ENCODE results near the gene VPS13D.
A peak's percentile ranks its signal among the peaks of the same experiment; 100 is the strongest.

Gene VPS13D

DNA sequence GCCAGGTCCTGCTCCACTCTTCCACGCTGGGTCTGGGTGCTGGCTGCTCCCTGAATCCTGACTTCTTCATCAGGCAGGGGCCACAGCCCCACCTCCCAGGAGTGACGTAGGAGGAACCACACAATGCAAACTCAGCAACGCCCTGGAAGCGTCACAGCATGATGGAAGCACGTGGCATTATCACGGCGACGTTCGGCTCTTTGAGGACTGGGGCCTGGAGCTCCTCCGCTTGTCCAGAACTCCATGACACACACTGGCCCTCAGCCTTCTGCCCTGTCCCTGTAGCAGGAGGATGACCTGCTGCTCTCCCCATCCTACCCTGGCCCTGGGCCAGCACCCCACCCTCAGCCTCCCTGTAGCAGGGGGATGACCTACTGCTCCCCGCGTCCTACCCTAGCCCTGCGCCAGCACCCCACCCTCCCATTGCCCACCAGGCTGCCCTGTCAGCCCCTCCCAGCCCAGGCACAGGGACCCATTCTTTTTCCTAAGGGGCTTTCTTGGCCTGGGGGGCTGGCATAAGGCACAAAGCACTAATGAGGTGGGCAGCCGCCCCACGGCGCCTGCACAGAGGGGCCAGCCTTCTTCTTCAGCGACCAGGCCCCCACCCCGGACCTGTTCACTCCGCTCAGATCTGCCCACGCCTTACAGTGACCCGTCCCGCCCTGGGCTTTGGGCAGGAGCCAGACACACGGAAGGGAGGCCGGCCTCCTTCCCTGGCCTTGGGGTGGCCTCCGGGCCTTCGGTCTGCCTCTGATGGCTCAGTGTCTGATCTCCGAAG lies 322.5 kb downstream of the VPS13D start:
- TF ChIP-seq ZNF274 (IDR thresholded peaks at IDR 0.05; ENCODE audit: low read depth, low read length), result no peak
- H3K9ac ChIP-seq (ENCODE audit: insufficient read length, low read depth), result no peak overlapping the region
- no peak for DNase-seq (ENCODE audit: low read depth, low spot score)
- no peaks in the 10 kb centered on the region for H3K9me3 ChIP-seq (ENCODE audit: insufficient read depth, low read length)
- H3K4me3 ChIP-seq (ENCODE audit: insufficient read length, low read depth), result no peak overlapping the region
- H3K36me3 ChIP-seq (ENCODE audit: insufficient read depth, insufficient read length, low read length), result no peaks in the 10 kb centered on the region
- H3K27me3 ChIP-seq (ENCODE audit: insufficient read depth, insufficient read length), result no peaks in the 10 kb centered on the region
- peaks cover 3% of the 10 kb centered on the region for H3K4me1 ChIP-seq (ENCODE audit: insufficient read depth, insufficient read length)

DNA sequence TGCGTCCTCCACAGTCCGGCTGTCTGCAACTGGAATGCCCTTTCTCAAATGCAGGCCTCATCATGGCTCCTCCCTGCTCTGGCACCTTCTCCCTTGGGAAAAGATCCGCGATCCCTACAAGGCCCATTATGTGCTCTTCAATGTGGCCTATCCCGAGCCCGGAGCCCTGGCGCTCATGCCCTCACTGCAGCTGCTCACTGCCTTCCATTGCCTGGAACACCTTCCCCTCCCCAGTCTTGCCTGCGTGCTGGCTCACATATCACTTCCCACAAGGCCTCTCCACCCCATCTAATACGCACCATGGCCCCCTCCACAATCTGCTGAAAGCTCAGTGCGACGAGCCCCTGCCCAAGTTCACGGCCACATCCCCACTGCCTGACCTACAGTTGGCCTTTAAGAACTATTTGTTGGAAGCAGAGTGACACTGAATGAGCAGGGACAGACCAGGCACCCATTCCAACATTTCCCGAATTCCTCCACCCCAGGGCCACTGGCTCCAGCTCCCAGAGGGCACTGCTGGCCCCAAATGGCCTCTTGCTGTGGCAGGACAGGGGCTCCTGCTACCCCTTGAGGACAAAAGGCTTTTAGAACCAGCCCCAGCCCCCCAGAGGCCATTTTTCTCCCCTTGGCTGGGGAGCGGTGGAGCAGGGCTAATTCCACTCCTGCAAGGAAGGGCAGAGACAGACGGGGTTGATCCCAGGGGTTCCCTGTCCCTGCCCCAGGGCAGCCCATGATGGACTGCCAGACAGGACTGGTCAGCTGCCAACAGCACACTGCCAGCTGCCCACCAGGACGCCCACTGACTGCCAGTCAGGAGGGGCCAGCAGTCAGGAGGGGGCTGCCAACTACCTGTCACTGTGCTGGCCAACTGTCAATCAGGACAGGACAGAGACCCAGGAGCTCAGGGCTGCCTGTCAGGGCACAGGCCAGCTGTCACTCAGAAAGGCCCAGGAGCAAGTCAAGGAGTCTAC lies 323.4 kb downstream of the VPS13D start:
- Histone ChIP-seq H3K4me3 (ENCODE audit: insufficient read length, low read depth) (no peak overlapping the region), H3K9me3 (ENCODE audit: insufficient read depth, low read length) (no peaks in the 10 kb centered on the region), H3K4me1 (ENCODE audit: insufficient read depth, insufficient read length) (peaks cover 3% of the 10 kb centered on the region), H3K27me3 (ENCODE audit: insufficient read depth, insufficient read length) (no peaks in the 10 kb centered on the region), H3K36me3 (ENCODE audit: insufficient read depth, insufficient read length, low read length) (no peaks in the 10 kb centered on the region), H3K9ac (ENCODE audit: insufficient read length, low read depth) (no peak overlapping the region)
- TF ChIP-seq SUZ12 (IDR thresholded peaks at IDR 0.05; ENCODE audit: extremely low read depth, insufficient read depth, insufficient read length), result no peak
- TF ChIP-seq YY1 (IDR thresholded peaks at IDR 0.05; ENCODE audit: insufficient read depth, insufficient read length), result no peak
- TF ChIP-seq ZNF274 (IDR thresholded peaks at IDR 0.05; ENCODE audit: low read depth, low read length), result no peak
- DNase-seq (ENCODE audit: low read depth, low spot score), result no peak

DNA sequence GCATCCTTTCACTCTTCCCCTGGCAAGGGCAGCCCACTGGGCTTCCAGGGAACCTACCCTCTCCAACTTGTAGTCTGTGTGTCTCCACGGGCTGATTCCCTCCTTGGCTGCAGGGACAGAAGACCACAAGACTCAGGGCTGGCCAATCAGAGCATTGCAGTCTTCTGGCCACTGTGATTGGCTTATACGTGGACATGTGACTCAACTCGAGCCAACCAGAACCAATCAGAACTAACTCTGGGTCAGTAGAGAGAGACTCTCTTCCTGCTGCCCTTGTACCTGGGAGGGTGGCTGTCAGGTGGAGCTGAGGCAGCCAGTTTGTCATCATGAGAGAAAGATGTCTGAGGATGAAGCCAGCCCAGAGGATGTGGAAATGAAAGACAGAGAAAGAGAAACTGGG lies 324.1 kb downstream of the VPS13D start:
- H3K9ac ChIP-seq (ENCODE audit: insufficient read length, low read depth), result no peak overlapping the region
- no peak for TF ChIP-seq ZNF274 (IDR thresholded peaks at IDR 0.05; ENCODE audit: low read depth, low read length)
- no peak for TF ChIP-seq SUZ12 (IDR thresholded peaks at IDR 0.05; ENCODE audit: extremely low read depth, insufficient read depth, insufficient read length)
- no peak for TF ChIP-seq YY1 (IDR thresholded peaks at IDR 0.05; ENCODE audit: insufficient read depth, insufficient read length)
- DNase-seq (ENCODE audit: low read depth, low spot score), result no peak
- no peaks in the 10 kb centered on the region for H3K27me3 ChIP-seq (ENCODE audit: insufficient read depth, insufficient read length)
- H3K4me3 ChIP-seq (ENCODE audit: insufficient read length, low read depth), result no peak overlapping the region
- H3K36me3 ChIP-seq (ENCODE audit: insufficient read depth, insufficient read length, low read length), result no peaks in the 10 kb centered on the region
- H3K4me1 ChIP-seq (ENCODE audit: insufficient read depth, insufficient read length), result peaks cover 3% of the 10 kb centered on the region
- H3K9me3 ChIP-seq (ENCODE audit: insufficient read depth, low read length), result no peaks in the 10 kb centered on the region

DNA sequence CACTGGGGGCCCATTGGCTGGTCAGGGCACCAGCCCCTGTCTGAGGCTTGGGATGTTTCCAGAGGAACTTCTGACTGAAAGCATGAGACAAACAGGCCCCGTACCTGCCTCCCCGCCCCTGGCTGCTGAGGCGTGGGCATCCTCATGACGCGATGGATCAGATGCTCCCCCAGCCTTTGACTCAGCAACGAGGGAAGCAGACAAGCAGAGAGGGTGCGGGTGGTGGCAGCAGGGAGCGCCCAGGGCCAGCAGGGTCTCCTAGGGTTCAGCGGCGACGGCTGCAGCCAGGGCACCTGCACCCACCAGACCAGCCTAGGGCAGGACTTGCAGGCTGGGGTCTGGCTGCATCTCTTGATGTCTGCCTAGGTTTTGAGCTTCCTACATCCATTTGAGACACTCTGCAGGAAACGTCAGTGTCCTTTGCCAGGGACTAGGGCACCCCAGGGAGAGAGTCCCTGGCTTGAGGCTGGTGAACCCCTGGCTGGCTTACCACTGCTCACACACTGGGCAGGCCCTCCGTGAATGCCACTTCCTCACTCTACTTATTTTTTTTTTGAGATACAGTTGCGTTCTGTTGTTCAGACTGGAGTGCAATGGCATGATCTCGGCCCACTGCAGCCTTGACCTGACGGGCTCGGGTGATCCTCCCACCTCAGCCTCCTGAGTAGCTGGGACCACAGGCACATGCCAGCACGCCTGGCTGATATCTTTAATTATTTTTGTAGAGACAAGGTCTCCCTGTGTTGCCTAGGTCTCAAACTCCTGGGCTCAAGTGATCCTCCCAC lies 324.9 kb downstream of the VPS13D start:
- Histone ChIP-seq H3K27me3 (ENCODE audit: insufficient read depth, insufficient read length) (no peaks in the 10 kb centered on the region), H3K36me3 (ENCODE audit: insufficient read depth, insufficient read length, low read length) (no peaks in the 10 kb centered on the region), H3K4me3 (ENCODE audit: insufficient read length, low read depth) (no peak overlapping the region), H3K9me3 (ENCODE audit: insufficient read depth, low read length) (no peaks in the 10 kb centered on the region), H3K4me1 (ENCODE audit: insufficient read depth, insufficient read length) (no peaks in the 10 kb centered on the region), H3K9ac (ENCODE audit: insufficient read length, low read depth) (no peak overlapping the region)
- no peak for TF ChIP-seq SUZ12 (IDR thresholded peaks at IDR 0.05; ENCODE audit: extremely low read depth, insufficient read depth, insufficient read length)
- no peak for TF ChIP-seq ZNF274 (IDR thresholded peaks at IDR 0.05; ENCODE audit: low read depth, low read length)
- no peak for TF ChIP-seq YY1 (IDR thresholded peaks at IDR 0.05; ENCODE audit: insufficient read depth, insufficient read length)
- DNase-seq (ENCODE audit: low read depth, low spot score), result no peak

DNA sequence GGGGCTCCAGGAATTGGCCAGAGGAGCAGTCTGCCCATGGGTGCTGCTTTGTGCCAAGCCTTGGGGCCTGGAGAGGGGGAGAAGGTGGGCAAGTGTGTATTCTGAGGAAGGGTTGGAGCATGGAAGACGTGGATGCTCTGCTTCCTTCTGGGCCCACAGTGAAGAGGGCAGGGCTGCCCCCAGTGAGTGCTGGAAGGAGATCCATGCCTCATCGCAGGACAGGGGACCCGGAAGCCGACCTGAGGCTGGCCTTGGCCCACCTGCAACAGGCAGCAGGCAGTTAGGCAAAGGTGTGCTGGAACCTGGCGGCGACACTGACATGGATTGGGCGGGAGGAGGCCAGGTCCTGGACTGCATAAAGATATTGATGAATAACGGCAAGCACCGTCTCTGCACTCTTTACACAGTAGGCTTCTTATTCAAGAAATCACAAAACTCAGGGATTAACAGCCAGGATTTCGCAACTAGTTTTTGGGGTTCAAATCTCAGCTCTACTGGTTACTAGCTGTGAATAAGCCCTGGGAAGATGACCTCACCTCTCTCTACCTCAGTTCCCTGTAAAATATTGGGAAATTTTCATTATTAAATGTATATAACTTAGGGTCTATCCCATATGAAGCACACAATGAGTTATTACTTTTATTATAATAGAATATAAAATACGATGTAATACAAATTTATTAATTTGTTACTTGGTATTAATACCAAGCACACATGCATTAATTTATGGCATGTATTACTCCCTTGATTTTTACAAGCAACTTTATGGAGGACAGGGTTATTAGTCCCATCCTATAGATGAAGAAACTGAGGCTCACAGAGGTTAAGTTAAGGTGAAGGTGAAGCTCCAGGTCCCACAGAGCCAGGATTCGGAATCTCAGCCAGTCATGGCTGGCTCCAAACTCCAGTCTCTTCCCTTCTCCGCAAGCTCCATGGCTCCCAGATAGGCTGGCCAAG lies 325.9 kb downstream of the VPS13D start:
- Histone ChIP-seq H3K9ac (ENCODE audit: insufficient read length, low read depth) (no peak overlapping the region), H3K9me3 (ENCODE audit: insufficient read depth, low read length) (no peaks in the 10 kb centered on the region), H3K4me1 (ENCODE audit: insufficient read depth, insufficient read length) (no peaks in the 10 kb centered on the region), H3K27me3 (ENCODE audit: insufficient read depth, insufficient read length) (no peaks in the 10 kb centered on the region), H3K36me3 (ENCODE audit: insufficient read depth, insufficient read length, low read length) (no peaks in the 10 kb centered on the region), H3K4me3 (ENCODE audit: insufficient read length, low read depth) (no peak overlapping the region)
- no peak for DNase-seq (ENCODE audit: low read depth, low spot score)
- TF ChIP-seq SUZ12 (IDR thresholded peaks at IDR 0.05; ENCODE audit: extremely low read depth, insufficient read depth, insufficient read length), result no peak
- no peak for TF ChIP-seq YY1 (IDR thresholded peaks at IDR 0.05; ENCODE audit: insufficient read depth, insufficient read length)
- TF ChIP-seq ZNF274 (IDR thresholded peaks at IDR 0.05; ENCODE audit: low read depth, low read length), result no peak

DNA sequence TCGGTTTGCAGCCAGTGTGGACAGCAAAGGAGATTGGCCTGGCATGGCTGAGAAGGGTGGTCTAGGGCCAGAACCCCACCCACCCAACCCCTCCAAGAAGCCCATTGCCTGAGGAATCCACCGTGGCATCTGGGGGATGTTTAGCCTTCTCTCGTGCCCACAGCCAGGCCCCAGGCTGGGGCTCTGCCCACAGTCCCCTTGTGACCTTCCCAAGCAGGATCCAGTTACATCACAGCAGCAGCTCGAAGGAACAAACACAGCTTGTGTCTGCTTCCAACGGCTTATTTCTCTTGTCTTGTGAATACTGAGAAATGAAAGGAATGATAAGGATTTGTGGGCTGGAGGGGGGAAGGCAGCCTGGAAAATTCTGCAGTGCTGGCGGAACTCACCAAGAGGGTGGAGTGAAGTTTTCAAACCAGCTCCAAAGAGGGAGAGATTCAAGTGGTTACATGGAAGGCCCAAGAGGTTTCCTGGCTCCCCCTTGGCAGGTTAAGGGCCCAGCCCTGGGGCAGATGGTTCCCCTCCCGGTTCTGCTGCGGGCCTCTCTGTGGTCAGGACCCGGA lies 326.6 kb downstream of the VPS13D start:
- no peak overlapping the region for H3K4me3 ChIP-seq (ENCODE audit: insufficient read length, low read depth)
- no peak overlapping the region for H3K9ac ChIP-seq (ENCODE audit: insufficient read length, low read depth)
- H3K9me3 ChIP-seq (ENCODE audit: insufficient read depth, low read length), result no peaks in the 10 kb centered on the region
- peak; percentile 20 for DNase-seq (ENCODE audit: low read depth, low spot score)
- H3K4me1 ChIP-seq (ENCODE audit: insufficient read depth, insufficient read length), result no peaks in the 10 kb centered on the region
- no peaks in the 10 kb centered on the region for H3K36me3 ChIP-seq (ENCODE audit: insufficient read depth, insufficient read length, low read length)
- TF ChIP-seq ZNF274 (IDR thresholded peaks at IDR 0.05; ENCODE audit: low read depth, low read length), result no peak
- TF ChIP-seq YY1 (IDR thresholded peaks at IDR 0.05; ENCODE audit: insufficient read depth, insufficient read length), result no peak
- TF ChIP-seq SUZ12 (IDR thresholded peaks at IDR 0.05; ENCODE audit: extremely low read depth, insufficient read depth, insufficient read length), result no peak
- no peaks in the 10 kb centered on the region for H3K27me3 ChIP-seq (ENCODE audit: insufficient read depth, insufficient read length)

All from NT2/D1 (cell line).